Stimulated activated CD4-positive, alpha-beta T cell treated with anti-CD3 and anti-CD28 coated beads, Interleukin-15, amount 100 ng/mL, for 48 hours (primary cell): ENCODE data around the gene BOD1L1.

Experiments
- DNase-seq, 2 donors: peaks; one replicate each; pipeline ENCODE4 v3.0.0-alpha.2; 2020; ENCODE audit warnings: low read depth in 2 of 2

Gene BOD1L1

GRCh38 chr4:13559413-13559812 lies 68.1 kb downstream of the BOD1L1 start:
- no peak for DNase-seq

GRCh38 chr4:13558881-13559280 lies 68.6 kb downstream of the BOD1L1 start:
- no peak for DNase-seq

GRCh38 chr4:13555325-13555724 lies 72.2 kb downstream of the BOD1L1 start:
- DNase-seq, result no peak

GRCh38 chr4:13553081-13553480 lies 74.4 kb downstream of the BOD1L1 start:
- DNase-seq, result no peak

- peak; percentile 70 to 80 for DNase-seq
These were observed 78.5 kb downstream of the BOD1L1 start for GRCh38 chr4:13548984-13549546.

- no peak for DNase-seq
These were observed 79.2 kb downstream of the BOD1L1 start for GRCh38 chr4:13548059-13548983.

GRCh38 chr4:13547485-13548041 lies 80.0 kb downstream of the BOD1L1 start:
- DNase-seq, result no peak

- no peak for DNase-seq
These were observed 80.5 kb downstream of the BOD1L1 start for GRCh38 chr4:13546941-13547484.

GRCh38 chr4:13546142-13546940 lies 81.2 kb downstream of the BOD1L1 start:
- no peak for DNase-seq

GRCh38 chr4:13545394-13545808 lies 82.1 kb downstream of the BOD1L1 start:
- no peak for DNase-seq

GRCh38 chr4:13544606-13545393 lies 82.7 kb downstream of the BOD1L1 start:
- DNase-seq, result peak; percentile 30 to 41

- DNase-seq, result no peak
These were observed 83.5 kb downstream of the BOD1L1 start, which contains the start of gene NKX3-2 for GRCh38 chr4:13543839-13544605. Gene NKX3-2 (minus strand): TSS chr4:13544508. CDS start chr4:13544414, 94 bp downstream.

- DNase-seq, result no peak
These were observed 84.3 kb downstream of the BOD1L1 start for GRCh38 chr4:13543032-13543838.

- no peak for DNase-seq
These were observed 84.9 kb downstream of the BOD1L1 start for GRCh38 chr4:13542577-13543031.

- no peak for DNase-seq
These were observed 85.6 kb downstream of the BOD1L1 start for GRCh38 chr4:13541720-13542576.

- DNase-seq, result no peak
These were observed 86.3 kb downstream of the BOD1L1 start for GRCh38 chr4:13541176-13541604.

GRCh38 chr4:13540446-13541175 lies 86.9 kb downstream of the BOD1L1 start:
- no peak for DNase-seq
